Measurements from ENCODE around the gene EHHADH.

EHHADH gene

DNA sequence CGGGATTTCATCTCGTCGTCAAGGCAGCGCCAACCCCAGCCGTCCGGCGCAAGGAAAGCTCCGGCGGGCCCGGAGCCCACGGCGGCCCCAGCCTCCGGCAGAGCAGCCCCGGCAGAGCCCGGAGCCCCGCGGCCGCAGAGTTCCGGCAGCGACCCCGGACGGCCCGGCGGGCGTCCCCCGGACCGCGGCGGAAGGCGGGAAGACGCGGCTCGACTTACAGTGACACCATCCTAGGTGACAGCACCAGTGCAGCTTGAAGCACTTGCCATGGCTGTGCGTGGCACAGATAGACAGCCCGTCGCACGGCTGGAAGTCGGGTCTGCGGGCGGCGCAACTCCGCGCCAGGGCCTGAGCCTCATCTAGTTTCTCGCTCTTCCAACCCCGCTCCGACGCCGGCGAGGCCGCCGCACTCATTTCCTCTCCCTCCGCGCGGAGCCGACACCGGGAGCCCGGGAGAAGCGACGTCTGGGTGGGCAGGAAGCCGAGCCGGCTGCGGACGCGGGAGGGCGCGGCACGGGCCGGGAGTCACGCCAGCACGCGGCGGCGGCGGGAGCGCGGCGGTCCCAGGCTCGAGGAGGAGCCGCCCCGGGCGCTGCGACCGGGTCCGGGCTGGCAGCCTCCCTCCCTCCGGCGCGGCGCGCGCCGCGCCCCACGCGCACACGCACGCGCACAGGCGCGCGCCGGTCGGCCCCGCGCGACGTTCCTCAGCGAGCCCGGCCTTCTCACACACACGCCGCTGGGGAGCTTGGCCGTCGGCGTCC lies 101.3 kb downstream of the EHHADH start, which contains the start of gene C3orf70 (continued):
- TF ChIP-seq, protein P1, sequence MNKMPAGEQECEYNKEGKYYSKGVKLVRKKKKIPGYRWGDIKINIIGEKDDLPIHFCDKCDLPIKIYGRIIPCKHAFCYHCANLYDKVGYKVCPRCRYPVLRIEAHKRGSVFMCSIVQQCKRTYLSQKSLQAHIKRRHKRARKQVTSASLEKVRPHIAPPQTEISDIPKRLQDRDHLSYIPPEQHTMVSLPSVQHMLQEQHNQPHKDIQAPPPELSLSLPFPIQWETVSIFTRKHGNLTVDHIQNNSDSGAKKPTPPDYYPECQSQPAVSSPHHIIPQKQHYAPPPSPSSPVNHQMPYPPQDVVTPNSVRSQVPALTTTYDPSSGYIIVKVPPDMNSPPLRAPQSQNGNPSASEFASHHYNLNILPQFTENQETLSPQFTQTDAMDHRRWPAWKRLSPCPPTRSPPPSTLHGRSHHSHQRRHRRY (tag by site-specific recombination; IDR thresholded peaks at IDR 0.05) = no peak
- no peak for TF ChIP-seq SP3 (tag by site-specific recombination; IDR thresholded peaks at IDR 0.05)
- no peak for TF ChIP-seq ZNF626 (tag by site-specific recombination; IDR thresholded peaks at IDR 0.05)
- TF ChIP-seq ZSCAN16 (tag by site-specific recombination; IDR thresholded peaks at IDR 0.05) = no peak
- no peak for TF ChIP-seq SCRT2 (tag by site-specific recombination; IDR thresholded peaks at IDR 0.05)
- TF ChIP-seq MYNN (tag by site-specific recombination; IDR thresholded peaks at IDR 0.05; ENCODE audit: borderline replicate concordance) = no peak
- TF ChIP-seq, protein P2, sequence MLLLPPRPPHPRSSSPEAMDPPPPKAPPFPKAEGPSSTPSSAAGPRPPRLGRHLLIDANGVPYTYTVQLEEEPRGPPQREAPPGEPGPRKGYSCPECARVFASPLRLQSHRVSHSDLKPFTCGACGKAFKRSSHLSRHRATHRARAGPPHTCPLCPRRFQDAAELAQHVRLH (tag by site-specific recombination; IDR thresholded peaks at IDR 0.05) = no peak
- TF ChIP-seq, protein P3, sequence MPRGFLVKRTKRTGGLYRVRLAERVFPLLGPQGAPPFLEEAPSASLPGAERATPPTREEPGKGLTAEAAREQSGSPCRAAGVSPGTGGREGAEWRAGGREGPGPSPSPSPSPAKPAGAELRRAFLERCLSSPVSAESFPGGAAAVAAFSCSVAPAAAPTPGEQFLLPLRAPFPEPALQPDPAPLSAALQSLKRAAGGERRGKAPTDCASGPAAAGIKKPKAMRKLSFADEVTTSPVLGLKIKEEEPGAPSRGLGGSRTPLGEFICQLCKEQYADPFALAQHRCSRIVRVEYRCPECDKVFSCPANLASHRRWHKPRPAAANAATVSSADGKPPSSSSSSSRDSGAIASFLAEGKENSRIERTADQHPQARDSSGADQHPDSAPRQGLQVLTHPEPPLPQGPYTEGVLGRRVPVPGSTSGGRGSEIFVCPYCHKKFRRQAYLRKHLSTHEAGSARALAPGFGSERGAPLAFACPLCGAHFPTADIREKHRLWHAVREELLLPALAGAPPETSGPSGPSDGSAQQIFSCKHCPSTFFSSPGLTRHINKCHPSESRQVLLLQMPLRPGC (tag by site-specific recombination; IDR thresholded peaks at IDR 0.05) = no peak
- TF ChIP-seq ZNF37A (tag by site-specific recombination; IDR thresholded peaks at IDR 0.05) = no peak
- TF ChIP-seq ZNF26 (tag by site-specific recombination; IDR thresholded peaks at IDR 0.05) = no peak
- no peak for TF ChIP-seq HOXD13 (CRISPR knock-in tag; IDR thresholded peaks at IDR 0.05; ENCODE audit: borderline replicate concordance)
- no peak for TF ChIP-seq KLF1 (tag by site-specific recombination; IDR thresholded peaks at IDR 0.05)
- TF ChIP-seq ZNF324 (tag by site-specific recombination; IDR thresholded peaks at IDR 0.05) = 0 out of 2 replicates have a peak, but pooled peaks have one; percentile 27
- peak; percentile 24; the same call in 1 of the 2 replicates for TF ChIP-seq GLIS1 (tag by site-specific recombination; IDR thresholded peaks at IDR 0.05)
- no peak for TF ChIP-seq ZNF112 (tag by site-specific recombination; IDR thresholded peaks at IDR 0.05)
- TF ChIP-seq ZNF776 (tag by site-specific recombination; IDR thresholded peaks at IDR 0.05; ENCODE audit: borderline replicate concordance) = no peak
- no peak for TF ChIP-seq ZNF169 (tag by site-specific recombination; IDR thresholded peaks at IDR 0.05)
- TF ChIP-seq ZNF792 (tag by site-specific recombination; IDR thresholded peaks at IDR 0.05) = no peak
- TF ChIP-seq ZNF214 (tag by site-specific recombination; IDR thresholded peaks at IDR 0.05; ENCODE audit: borderline replicate concordance) = no peak
- TF ChIP-seq ZNF133 (tag by site-specific recombination; IDR thresholded peaks at IDR 0.05) = no peak

DNA sequence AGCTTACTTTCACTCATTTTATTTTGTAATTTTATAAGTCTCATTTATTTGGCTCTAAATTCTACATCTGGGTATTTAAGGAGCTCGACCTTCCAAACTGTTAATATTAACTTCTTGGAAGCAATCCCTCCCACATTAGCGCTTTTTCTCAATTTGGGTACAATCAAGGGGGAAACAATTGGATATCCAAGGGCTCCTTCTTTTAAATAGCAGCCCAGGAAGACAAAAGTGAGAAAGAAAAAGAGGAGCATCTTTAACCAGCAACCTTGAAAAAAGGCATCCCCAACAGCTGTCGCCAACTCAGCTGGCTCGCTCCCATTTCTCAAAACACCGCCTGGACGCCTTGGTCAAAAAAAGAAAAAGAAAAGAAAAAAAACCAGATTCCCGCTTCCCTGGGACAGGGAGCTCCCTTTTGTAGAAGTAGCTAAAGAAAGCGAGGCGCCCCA lies 101.9 kb downstream of the EHHADH start:
- H3K4me1 ChIP-seq (ENCODE audit: control insufficient read depth, insufficient read depth, low read length) = no peaks in the 10 kb centered on the region
- peak overlapping the region; percentile 75 for H3K4me3 ChIP-seq (ENCODE audit: low read depth, low read length)
- H3K9me3 ChIP-seq (ENCODE audit: control insufficient read depth, insufficient read depth, low read depth, low read length) = no peaks in the 10 kb centered on the region
- POLR2A ChIA-PET = no interaction called here
- H3K36me3 ChIP-seq (ENCODE audit: control insufficient read depth in 2 of 2, insufficient read depth in 1 of 2, low read length in 2 of 2) = no peaks in the 10 kb centered on the region
- H3K27ac ChIP-seq (ENCODE audit: extremely low read depth, low read depth, low read length) = no peak overlapping the region; the same call in 1 of the 2 replicates
- CTCF ChIA-PET = interaction anchor here (0.7 to 0.8 kb wide), 3 partner anchors 37 to 277 kb away, joined by 3 to 4 read pairs (median 3); no protein-coding TSS in a partner anchor
- no peak for TF ChIP-seq ZNF175 (tag by site-specific recombination; IDR thresholded peaks at IDR 0.05)
- TF ChIP-seq ZNF335 (tag by site-specific recombination; conservative IDR thresholded peaks at IDR 0.05) = peak; percentile 88
- TF ChIP-seq ZNF664 (tag by site-specific recombination; IDR thresholded peaks at IDR 0.05) = peak; percentile 95
- no peak for TF ChIP-seq ZNF292 (tag by site-specific recombination; IDR thresholded peaks at IDR 0.05; ENCODE audit: borderline replicate concordance, low read depth)
- TF ChIP-seq TRIM28 (IDR thresholded peaks at IDR 0.05; ENCODE audit: borderline replicate concordance, low read length) = no peak
- no peak for TF ChIP-seq ZBTB6 (tag by site-specific recombination; IDR thresholded peaks at IDR 0.05)
- TF ChIP-seq, protein P4, sequence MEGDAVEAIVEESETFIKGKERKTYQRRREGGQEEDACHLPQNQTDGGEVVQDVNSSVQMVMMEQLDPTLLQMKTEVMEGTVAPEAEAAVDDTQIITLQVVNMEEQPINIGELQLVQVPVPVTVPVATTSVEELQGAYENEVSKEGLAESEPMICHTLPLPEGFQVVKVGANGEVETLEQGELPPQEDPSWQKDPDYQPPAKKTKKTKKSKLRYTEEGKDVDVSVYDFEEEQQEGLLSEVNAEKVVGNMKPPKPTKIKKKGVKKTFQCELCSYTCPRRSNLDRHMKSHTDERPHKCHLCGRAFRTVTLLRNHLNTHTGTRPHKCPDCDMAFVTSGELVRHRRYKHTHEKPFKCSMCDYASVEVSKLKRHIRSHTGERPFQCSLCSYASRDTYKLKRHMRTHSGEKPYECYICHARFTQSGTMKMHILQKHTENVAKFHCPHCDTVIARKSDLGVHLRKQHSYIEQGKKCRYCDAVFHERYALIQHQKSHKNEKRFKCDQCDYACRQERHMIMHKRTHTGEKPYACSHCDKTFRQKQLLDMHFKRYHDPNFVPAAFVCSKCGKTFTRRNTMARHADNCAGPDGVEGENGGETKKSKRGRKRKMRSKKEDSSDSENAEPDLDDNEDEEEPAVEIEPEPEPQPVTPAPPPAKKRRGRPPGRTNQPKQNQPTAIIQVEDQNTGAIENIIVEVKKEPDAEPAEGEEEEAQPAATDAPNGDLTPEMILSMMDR (tag by site-specific recombination; IDR thresholded peaks at IDR 0.05) = no peak
- TF ChIP-seq ZNF202 (tag by site-specific recombination; IDR thresholded peaks at IDR 0.05; ENCODE audit: borderline replicate concordance) = no peak
- TF ChIP-seq MYNN (tag by site-specific recombination; IDR thresholded peaks at IDR 0.05; ENCODE audit: borderline replicate concordance) = no peak
- TF ChIP-seq ZXDB (tag by site-specific recombination; IDR thresholded peaks at IDR 0.05) = no peak
- no peak for TF ChIP-seq ZNF654 (tag by site-specific recombination; IDR thresholded peaks at IDR 0.05; ENCODE audit: low read depth)
- no peak for TF ChIP-seq ZBTB8A (tag by site-specific recombination; IDR thresholded peaks at IDR 0.05)
